Stimulated activated CD8-positive, alpha-beta memory T cell treated with anti-CD3 and anti-CD28 coated beads, Interleukin-15, amount 100 ng/mL, for 48 hours (primary cell): ENCODE results near the gene NVL.

Source experiments
- DNase-seq, 2 donors: peaks; one replicate each; pipeline ENCODE4 v3.0.0-alpha.2; 2020; ENCODE audit warnings: low read depth in 2 of 2

NVL gene

GRCh38 chr1:224198572-224198971 is 131.4 kb downstream of the NVL start:
- DNase-seq, result no peak

GRCh38 chr1:224196813-224197600 is 133.0 kb downstream of the NVL start:
- no peak for DNase-seq

DNA sequence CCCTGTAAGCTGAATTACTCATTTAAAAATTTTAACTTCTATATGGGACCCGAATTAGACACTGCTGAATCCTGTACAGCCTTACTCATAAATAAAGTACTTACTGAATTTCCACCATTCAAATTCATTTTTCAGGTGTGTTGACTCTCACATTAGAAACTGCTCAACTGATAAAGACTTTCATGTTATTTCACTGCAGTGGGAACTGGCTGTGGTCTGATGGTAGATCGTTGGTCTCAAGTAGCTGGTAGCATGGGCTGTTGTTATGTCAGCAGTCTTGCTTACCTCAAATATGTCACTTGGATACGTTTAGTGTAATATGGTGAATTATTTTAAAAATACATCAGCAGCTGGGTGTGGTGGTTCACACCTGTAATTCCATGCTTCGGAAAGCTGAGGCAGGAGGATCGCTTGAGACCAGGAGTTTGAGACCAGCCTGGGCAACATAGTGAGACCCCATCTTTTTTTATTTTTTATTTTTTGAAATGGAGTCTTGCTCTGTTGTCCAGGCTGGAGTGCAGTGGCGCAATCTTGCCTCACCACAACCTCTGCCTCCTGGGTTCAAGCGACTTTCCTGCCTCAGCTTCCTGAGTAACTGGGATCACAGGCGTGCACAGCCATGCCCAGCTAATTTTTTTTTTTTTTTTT is 136.5 kb downstream of the NVL start:
- no peak for DNase-seq

GRCh38 chr1:224192082-224192788 is 137.7 kb downstream of the NVL start:
- DNase-seq, result no peak

DNA sequence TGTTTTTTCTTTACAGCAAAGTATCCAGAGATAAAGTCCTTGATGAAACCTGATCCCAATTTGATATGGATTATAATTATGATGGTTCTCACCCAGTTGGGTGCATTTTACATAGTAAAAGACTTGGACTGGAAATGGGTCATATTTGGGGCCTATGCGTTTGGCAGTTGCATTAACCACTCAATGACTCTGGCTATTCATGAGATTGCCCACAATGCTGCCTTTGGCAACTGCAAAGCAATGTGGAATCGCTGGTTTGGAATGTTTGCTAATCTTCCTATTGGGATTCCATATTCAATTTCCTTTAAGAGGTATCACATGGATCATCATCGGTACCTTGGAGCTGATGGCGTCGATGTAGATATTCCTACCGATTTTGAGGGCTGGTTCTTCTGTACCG is 140.4 kb downstream of the NVL start:
- no peak for DNase-seq

DNA sequence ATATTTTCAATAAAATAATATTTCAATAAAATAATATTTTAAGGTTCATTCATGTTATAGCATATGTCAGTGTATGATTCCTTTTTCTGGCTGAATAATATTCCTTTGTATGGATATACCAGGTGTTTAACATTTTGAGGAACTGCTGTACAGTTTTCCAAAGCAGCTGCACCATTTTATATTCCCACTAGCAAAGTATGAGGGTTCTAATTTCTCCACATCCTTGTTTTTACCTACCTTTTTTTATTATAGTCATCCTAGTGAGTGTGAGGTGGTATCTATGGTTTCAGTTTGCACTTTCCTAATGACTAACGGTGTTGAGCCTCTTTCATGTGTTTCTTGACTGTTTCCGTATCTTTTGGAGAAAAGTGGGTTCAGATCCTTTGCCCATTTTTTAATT is 141.7 kb downstream of the NVL start:
- DNase-seq, result no peak

DNA sequence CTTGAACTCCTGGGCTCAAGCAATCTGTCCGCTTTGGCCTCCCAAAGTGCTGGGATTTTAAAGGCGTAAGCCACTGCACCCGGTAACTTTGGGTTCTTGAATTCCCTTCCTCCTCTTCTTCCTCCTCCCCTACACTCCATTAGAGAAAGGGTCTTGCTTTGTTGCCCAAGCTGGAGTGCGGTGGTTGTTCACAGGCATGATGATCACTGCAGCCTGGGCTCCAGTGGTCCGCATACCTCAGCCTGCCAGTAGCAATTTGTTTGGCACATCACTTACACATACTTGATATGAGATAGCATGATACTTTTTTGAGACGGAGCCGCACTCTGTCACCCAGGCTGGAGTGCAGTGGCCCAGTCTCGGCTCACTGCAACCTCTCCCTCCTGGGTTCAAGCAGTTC is 144.8 kb downstream of the NVL start:
- no peak for DNase-seq

GRCh38 chr1:224183591-224184312 is 146.2 kb downstream of the NVL start:
- peak; percentile 54 to 64 for DNase-seq

GRCh38 chr1:224182866-224183590 is 146.9 kb downstream of the NVL start, which contains the start of gene DEGS1:
DEGS1 (plus strand) TSS chr1:224183240; CDS start chr1:224183337, 97 bp downstream.
- DNase-seq, result peak; percentile 72

DNA sequence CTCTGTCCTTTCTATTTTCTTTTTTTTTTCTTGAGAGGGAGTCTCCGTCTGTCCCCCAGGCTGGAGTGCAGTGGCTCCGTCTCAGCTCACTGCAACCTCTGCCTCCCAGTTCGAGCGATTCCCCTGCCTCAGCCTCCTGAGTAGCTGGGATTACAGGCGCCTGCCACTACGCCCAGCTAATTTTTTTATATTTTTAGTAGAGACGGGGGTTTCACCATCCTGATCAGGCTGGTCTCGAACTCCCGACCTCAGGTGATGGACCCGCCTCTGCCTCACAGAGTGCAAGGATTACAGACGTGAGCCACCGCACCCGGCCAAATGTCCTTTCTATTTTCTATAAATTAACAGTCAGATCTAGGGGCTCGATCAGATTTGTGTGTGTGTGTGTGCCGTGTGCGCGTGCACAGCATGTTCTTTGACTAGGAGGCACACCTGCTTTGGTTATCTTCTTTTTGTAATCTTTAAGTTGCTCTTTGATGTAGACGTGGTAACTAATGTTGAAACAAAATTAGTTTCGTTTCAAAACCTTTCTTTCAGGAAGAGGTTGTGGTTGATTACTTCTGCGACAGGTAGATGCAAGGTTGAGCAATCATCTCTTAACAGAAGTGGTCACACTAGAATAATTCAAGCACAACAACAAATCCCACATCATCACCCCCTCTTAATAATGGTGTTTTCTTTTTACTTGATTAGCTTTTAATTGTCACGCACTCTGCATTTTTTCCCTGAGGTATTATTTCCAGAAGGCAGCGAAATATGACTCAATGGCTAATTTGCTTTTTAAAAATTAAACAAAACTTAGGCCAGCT is 147.7 kb downstream of the NVL start:
- DNase-seq, result no peak

- DNase-seq, result no peak
Measured at GRCh38 chr1:224181453-224181810, 148.5 kb downstream of the NVL start.

DNA sequence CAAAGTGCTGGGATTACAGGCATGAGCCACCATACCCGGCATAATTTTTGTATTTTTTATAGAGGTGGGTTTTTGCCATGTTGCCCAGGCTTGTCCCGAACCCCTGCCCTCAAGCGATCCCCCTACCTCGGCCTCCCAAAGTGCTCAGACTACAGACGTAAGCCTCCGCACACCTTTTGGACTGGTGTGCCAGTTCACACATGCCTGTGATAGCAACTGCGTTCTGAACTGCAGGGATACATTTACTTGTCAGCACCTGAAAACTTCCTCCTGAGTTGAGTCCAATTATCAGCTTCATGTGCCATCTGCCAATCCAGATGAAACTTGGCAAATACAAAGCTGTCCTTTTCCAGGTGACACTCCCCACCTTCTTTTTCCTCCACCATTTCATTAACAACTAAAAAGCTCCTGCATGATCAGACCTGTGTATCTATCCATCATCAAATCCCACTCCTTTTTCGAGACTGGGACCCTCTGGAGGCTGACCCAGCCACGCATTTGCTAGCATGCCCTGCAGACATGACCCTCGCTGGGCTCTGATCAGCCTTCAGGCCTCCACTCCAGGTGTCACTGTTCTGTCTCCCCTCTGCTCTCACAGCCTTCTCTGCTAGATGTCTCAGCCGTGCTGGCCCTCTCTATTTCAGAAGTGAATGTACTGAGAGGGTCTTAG is 149.1 kb downstream of the NVL start:
- DNase-seq, result no peak

GRCh38 chr1:224178894-224179293 is 151.1 kb downstream of the NVL start:
- DNase-seq, result no peak

- DNase-seq, result no peak
Measured at GRCh38 chr1:224177356-224177999, 152.5 kb downstream of the NVL start.
